Heart right ventricle (tissue), 16 donors: ENCODE data around the gene HES3. TPM values are rescaled to one million over a fixed set of nuclear protein-coding genes. Genes with fewer than 3 reads are reported as not detected.

Experiments
- ATAC-seq, 8 donors: fragments of 200-7000 bp; cut with Tn5 transposase; one replicate each; pipeline ENCODE4 v1.9.1; 2020; ENCODE audit warnings: mild to moderate bottlenecking in 8 of 8, moderate library complexity in 8 of 8, moderate number of reproducible peaks in 1 of 8
- DNase-seq, 2 donors: peaks; one replicate each; pipeline ENCODE4 v3.0.0-alpha.2; 2020
- H3K27ac ChIP-seq, 10 donors: fragments of 200-600 bp; sonication (generic) in 2 of 10; one replicate each; pipeline versions ENCODE4 v1.5.0 to v1.8.0; 2020 to 2022; ENCODE audit warnings: mild to moderate bottlenecking in 3 of 10
- H3K27me3 ChIP-seq, 7 donors: fragments of 200-600 bp; one replicate each; pipeline ENCODE4 v1.8.0; 2021 to 2022; ENCODE audit warnings: mild to moderate bottlenecking in 2 of 7
- H3K36me3 ChIP-seq, 9 donors: fragments of 200-600 bp; sonication (generic) in 1 of 9; one replicate each; pipeline versions ENCODE4 v1.5.0 to v1.8.0; 2020 to 2022; ENCODE audit warnings: mild to moderate bottlenecking in 2 of 9
- H3K4me1 ChIP-seq, 9 donors: fragments of 200-600 bp; sonication (generic) in 1 of 9; one replicate each; pipeline versions ENCODE4 v1.5.0 to v1.8.0; 2020 to 2022; ENCODE audit warnings: mild to moderate bottlenecking in 4 of 9
- H3K4me3 ChIP-seq, 10 donors: fragments of 200-600 bp; sonication (generic) in 2 of 10; one replicate each; pipeline versions ENCODE4 v1.5.0 to v1.8.0; 2020 to 2022; ENCODE audit warnings: mild to moderate bottlenecking in 7 of 10, moderate library complexity in 2 of 10
- H3K9me3 ChIP-seq, 11 donors: fragments of 200-600 bp in 10 of 11; sonication (generic) in 2 of 11; one replicate each; pipeline versions ENCODE4 v1.5.0 to v1.8.0; 2013 to 2022; ENCODE audit warnings: mild to moderate bottlenecking in 2 of 11, control low read depth in 1 of 11, moderate library complexity in 1 of 11
- CTCF ChIP-seq, 9 donors: fragments of 200-600 bp; sonication (generic) in 2 of 9; IDR thresholded peaks; one replicate each; pipeline versions ENCODE4 v1.5.0 to v1.8.0; 2021 to 2022; ENCODE audit warnings: antibody characterized with exemption in 9 of 9, mild to moderate bottlenecking in 5 of 9, moderate library complexity in 1 of 9
- WGBS, 2 donors: extraction: QIAGEN DNeasy Blood & Tissue Kit; methylation state at CpG; one replicate each; pipeline ENCODE4 v1.1.7; 2013; ENCODE audit warnings: inconsistent platforms in 1 of 2; 5-methylcytosine and 5-hydroxymethylcytosine counted together
- intact Hi-C, 10 donors: fragments of 100-400 bp; cut with DNase I; formaldehyde crosslinking; loops; one replicate each; pipeline versions ENCODE4 v1.11.1 to v1.14.2; 2022
- polyA plus RNA-seq, 2 donors: library from polyadenylated mRNA; stranded (reverse); fragments of 200-250 nt; gene quantifications; one replicate each; pipeline ENCODE4 v1.2.3, GENCODE V29; 2013
- total RNA-seq, 10 donors: library from RNA; stranded (reverse); fragmentation: NEBNext Ultra II Directional in 3 of 10; extraction: Animal tissue kit (Norgen Biotek cat#: 25700) in 3 of 10; gene quantifications; one replicate each; pipeline versions ENCODE4 v1.2.1 to v1.2.4, GENCODE V29; 2021 to 2023
- donor health status: Arrhythmogenic right ventricular cardiomyopathy.
- donor health status: ischemic (EF 13 %, LVEDD 7.1; RV severe dilation, severe dysfunction).
- donor health status: healthy with polysubstance abuse.
- donor health status: DM: no; HTN: yes; CAD: no.
- donor health status: DM: no; HTN: no; CAD: no.
- donor health status: ischemic (EF 25% LVEDD 6.9; RV normal size, moderate dysfunction).
- donor health status: ischemic (EF 25% LVEDD 5.7; RV mildly dilated, moderate dysfunction).
- donor health status: healthy.
- donor health status: DM: yes; HTN: yes; CAD: no.
- donor health status: Ischemic cardiomyopathy.
- donor health status: ischemic (EF 35%, LVEDD 5.7; RV mildly dilated, moderate dysfunction).
- donor health status: nonischemic (EF 11% LVEDD 7.7; RV severe dilation, severe dysfunction).
- donor health status: DM: yes; HTN: yes; CAD: no.
- donor health status: PGD.
- donor health status: ischemic (EF 29% LVEDD 5.4; RV normal size, mild dysfunction).
- donor health status: nonischemic (EF 23%, LVEDD 6.1; RV moderate dilation, normal function).

The HES3 gene
- total and polyA plus RNA-seq, 12 donors: not detected

- Histone ChIP-seq H3K36me3 (no peaks in the 10 kb centered on the region), H3K9me3 (no peaks in the 10 kb centered on the region), H3K27me3 (no peaks in the 10 kb centered on the region), H3K4me1 (peaks cover 0 to 35% (median 10%) of the 10 kb centered on the region in 9 donors), H3K27ac (peak overlapping the region in 4 of 10 donors; percentile 22 to 46 (median 38)), H3K4me3 (no peak overlapping the region)
- DNase-seq: no peak
- no peak for TF ChIP-seq CTCF (IDR thresholded peaks at IDR 0.05)
- WGBS, 2 donors: 81 to 91% methylated on average over 10 of the region's 10 CpGs
- peak in 1 of 8 donors; percentile 39 for ATAC-seq
- intact Hi-C loops: no loop called here
Measured at GRCh38 chr1:6287431-6287886, 43.5 kb downstream of the HES3 start.

GRCh38 chr1:6288026-6288425 lies 44.0 kb downstream of the HES3 start:
- H3K27ac ChIP-seq: peak overlapping the region in 4 of 10 donors; percentile 22 to 46 (median 38)
- intact Hi-C loops: no loop called here
- TF ChIP-seq CTCF (IDR thresholded peaks at IDR 0.05): no peak

GRCh38 chr1:6288665-6289064 lies 44.7 kb downstream of the HES3 start:
- H3K27ac ChIP-seq: peak overlapping the region in 1 of 10 donors; percentile 46
- WGBS, 2 donors: 77 to 80% methylated on average over 10 of the region's 10 CpGs
- no peak for ATAC-seq
- DNase-seq: no peak
- H3K27me3 ChIP-seq: no peaks in the 10 kb centered on the region
- H3K4me1 ChIP-seq: peaks cover 0 to 35% (median 10%) of the 10 kb centered on the region in 9 donors
- no peaks in the 10 kb centered on the region for H3K9me3 ChIP-seq
- H3K36me3 ChIP-seq: peaks cover 0 to 2% (median 0%) of the 10 kb centered on the region in 9 donors
- H3K4me3 ChIP-seq: no peak overlapping the region
- intact Hi-C loops: no loop called here
- no peak for TF ChIP-seq CTCF (IDR thresholded peaks at IDR 0.05)

More at GRCh38 chr1:6288026-6288425, 44.0 kb downstream of the HES3 start:
- Histone ChIP-seq H3K4me1 (peaks cover 0 to 35% (median 10%) of the 10 kb centered on the region in 9 donors), H3K36me3 (no peaks in the 10 kb centered on the region), H3K27me3 (no peaks in the 10 kb centered on the region), H3K4me3 (no peak overlapping the region), H3K9me3 (no peaks in the 10 kb centered on the region)
- ATAC-seq: no peak
- WGBS, 2 donors: 92 to 93% methylated on average over 14 of the region's 14 CpGs
- DNase-seq: no peak

GRCh38 chr1:6292102-6292501 lies 48.1 kb downstream of the HES3 start:
- Histone ChIP-seq H3K9me3 (no peaks in the 10 kb centered on the region), H3K27me3 (no peaks in the 10 kb centered on the region), H3K27ac (peak overlapping the region in 1 of 10 donors; percentile 44), H3K36me3 (peaks cover 0 to 10% (median 0%) of the 10 kb centered on the region in 9 donors), H3K4me3 (no peak overlapping the region), H3K4me1 (peaks cover 0 to 35% (median 10%) of the 10 kb centered on the region in 9 donors)
- intact Hi-C loops: no loop called here
- 74 to 82% methylated on average over 10 of the region's 10 CpGs for WGBS, 2 donors
- TF ChIP-seq CTCF (IDR thresholded peaks at IDR 0.05): no peak
- DNase-seq (no peak), ATAC-seq (no peak)
